Fibroblast of pulmonary artery (primary cell): ENCODE results near the gene NYNRIN.
"Not testable (repeated sequence)": the region's sequence is repeated elsewhere in the genome, so short reads cannot be mapped to it uniquely, and the experiment has no call there.

Source experiments
- DNase-seq: peaks from one replicate; pipeline ENCODE4 v3.0.0-alpha.2; 2010; ENCODE audit warnings: low read depth
- H3K4me3 ChIP-seq: replicated peaks from 2 replicates; pipeline ENCODE4 v1.5.1; 2011; ENCODE audit warnings: low read depth, mild to moderate bottlenecking, control low read depth, low read length, moderate library complexity
- CTCF ChIP-seq: IDR thresholded peaks from 2 replicates; pipeline ENCODE4 v1.5.1; 2011; ENCODE audit warnings: mild to moderate bottlenecking, control low read depth, low read length, inconsistent platforms; ENCODE audit errors: missing control alignments

The NYNRIN gene

GRCh38 chr14:24387009-24387345 is 11.8 kb upstream of the NYNRIN start:
- TF ChIP-seq CTCF: no peak
- no peak for DNase-seq
- H3K4me3 ChIP-seq: no peak overlapping the region

GRCh38 chr14:24387579-24387978 is 11.2 kb upstream of the NYNRIN start:
- not testable (repeated sequence) for DNase-seq, H3K4me3 ChIP-seq

- no peak for DNase-seq
- TF ChIP-seq CTCF: no peak
Observed at GRCh38 chr14:24388474-24389179, 10.2 kb upstream of the NYNRIN start.

GRCh38 chr14:24389226-24389848 is 9.5 kb upstream of the NYNRIN start:
- peak; percentile 87 for DNase-seq
- no peak overlapping the region for H3K4me3 ChIP-seq
- TF ChIP-seq CTCF: no peak

More at GRCh38 chr14:24388474-24389179, 10.2 kb upstream of the NYNRIN start:
- no peak overlapping the region for H3K4me3 ChIP-seq

- DNase-seq: no peak
- no peak for TF ChIP-seq CTCF
- no peak overlapping the region for H3K4me3 ChIP-seq
Observed at GRCh38 chr14:24390701-24391468, 7.9 kb upstream of the NYNRIN start.

- peak overlapping the region; percentile 2 for H3K4me3 ChIP-seq
- peak; percentile 38 for TF ChIP-seq CTCF
- peak; percentile 75 for DNase-seq
Observed at GRCh38 chr14:24392325-24393091, 6.3 kb upstream of the NYNRIN start.

- no peak for DNase-seq
- no peak for TF ChIP-seq CTCF
Observed at GRCh38 chr14:24394275-24394674, 4.5 kb upstream of the NYNRIN start.

More at GRCh38 chr14:24394275-24394674, 4.5 kb upstream of the NYNRIN start:
- no peak overlapping the region for H3K4me3 ChIP-seq
